Thymus (tissue), 11 donors: ENCODE measurements around the gene WRAP53. TPM values are rescaled to one million over a fixed set of nuclear protein-coding genes. Genes with fewer than 3 reads are reported as not detected.

ENCODE experiments used
- DNase-seq, 9 donors: peaks; one replicate each; pipeline ENCODE4 v3.0.0-alpha.2; 2013; ENCODE audit warnings: low spot score in 9 of 9, low read depth in 6 of 9, missing footprints in 1 of 9
- H3K27ac ChIP-seq, 2 donors: one replicate each; pipeline ENCODE4 v1.5.1; 2013; ENCODE audit warnings: control low read depth in 1 of 2, low read depth in 1 of 2, low read length in 1 of 2, mild to moderate bottlenecking in 1 of 2, moderate library complexity in 1 of 2
- H3K27me3 ChIP-seq, 2 donors: one replicate each; pipeline ENCODE4 v1.5.1; 2013; ENCODE audit warnings: low read length in 1 of 2; ENCODE audit not compliant: control insufficient read depth in 2 of 2, insufficient read depth in 1 of 2
- H3K36me3 ChIP-seq, 2 donors: one replicate each; pipeline ENCODE4 v1.5.1; 2013; ENCODE audit warnings: low read length in 1 of 2, mild to moderate bottlenecking in 1 of 2, moderate library complexity in 1 of 2; ENCODE audit not compliant: control insufficient read depth in 2 of 2, insufficient read depth in 2 of 2
- H3K4me1 ChIP-seq, 2 donors: one replicate each; pipeline ENCODE4 v1.5.1; 2013; ENCODE audit warnings: low read length in 2 of 2; ENCODE audit not compliant: control insufficient read depth in 2 of 2, insufficient read depth in 2 of 2
- H3K4me3 ChIP-seq, 2 donors: one replicate each; pipeline ENCODE4 v1.5.1; 2013; ENCODE audit warnings: low read length in 2 of 2, control low read depth in 1 of 2, mild to moderate bottlenecking in 1 of 2
- H3K9me3 ChIP-seq, 2 donors: one replicate each; pipeline ENCODE4 v1.5.1; 2013; ENCODE audit warnings: low read length in 1 of 2, mild to moderate bottlenecking in 1 of 2; ENCODE audit not compliant: control insufficient read depth in 2 of 2, insufficient read depth in 1 of 2
- WGBS: extraction: QIAGEN DNeasy Blood & Tissue Kit; methylation state at CpG from one replicate; pipeline ENCODE4 v1.1.7; 2013; 5-methylcytosine and 5-hydroxymethylcytosine counted together
- polyA plus RNA-seq: library from polyadenylated mRNA; stranded (reverse); fragments of 200-250 nt; gene quantifications from one replicate; pipeline ENCODE4 v1.2.3, GENCODE V29; 2013
- total RNA-seq: library from RNA; stranded (reverse); fragments of 120-200 nt; gene quantifications from one replicate; pipeline ENCODE4 v1.2.4, GENCODE V29; 2013
- donor health status: healthy.

The WRAP53 gene
- total and polyA plus RNA-seq, 2 donors = 13.2 to 14.2 TPM

GRCh38 chr17:7714721-7715594 lies 26.7 kb downstream of the WRAP53 start:
- H3K36me3 ChIP-seq = no peaks in the 10 kb centered on the region
- no peak overlapping the region for H3K4me3 ChIP-seq
- no peak for DNase-seq
- peaks cover 18 to 95% of the 10 kb centered on the region in 2 donors for H3K27me3 ChIP-seq
- H3K4me1 ChIP-seq = peaks cover 6 to 39% of the 10 kb centered on the region in 2 donors
- H3K27ac ChIP-seq = no peak overlapping the region
- WGBS = 90% methylated on average over 10 of the region's 10 CpGs
- H3K9me3 ChIP-seq = no peaks in the 10 kb centered on the region

- no peak for DNase-seq
Observed at GRCh38 chr17:7715936-7716886, 27.9 kb downstream of the WRAP53 start.

DNA sequence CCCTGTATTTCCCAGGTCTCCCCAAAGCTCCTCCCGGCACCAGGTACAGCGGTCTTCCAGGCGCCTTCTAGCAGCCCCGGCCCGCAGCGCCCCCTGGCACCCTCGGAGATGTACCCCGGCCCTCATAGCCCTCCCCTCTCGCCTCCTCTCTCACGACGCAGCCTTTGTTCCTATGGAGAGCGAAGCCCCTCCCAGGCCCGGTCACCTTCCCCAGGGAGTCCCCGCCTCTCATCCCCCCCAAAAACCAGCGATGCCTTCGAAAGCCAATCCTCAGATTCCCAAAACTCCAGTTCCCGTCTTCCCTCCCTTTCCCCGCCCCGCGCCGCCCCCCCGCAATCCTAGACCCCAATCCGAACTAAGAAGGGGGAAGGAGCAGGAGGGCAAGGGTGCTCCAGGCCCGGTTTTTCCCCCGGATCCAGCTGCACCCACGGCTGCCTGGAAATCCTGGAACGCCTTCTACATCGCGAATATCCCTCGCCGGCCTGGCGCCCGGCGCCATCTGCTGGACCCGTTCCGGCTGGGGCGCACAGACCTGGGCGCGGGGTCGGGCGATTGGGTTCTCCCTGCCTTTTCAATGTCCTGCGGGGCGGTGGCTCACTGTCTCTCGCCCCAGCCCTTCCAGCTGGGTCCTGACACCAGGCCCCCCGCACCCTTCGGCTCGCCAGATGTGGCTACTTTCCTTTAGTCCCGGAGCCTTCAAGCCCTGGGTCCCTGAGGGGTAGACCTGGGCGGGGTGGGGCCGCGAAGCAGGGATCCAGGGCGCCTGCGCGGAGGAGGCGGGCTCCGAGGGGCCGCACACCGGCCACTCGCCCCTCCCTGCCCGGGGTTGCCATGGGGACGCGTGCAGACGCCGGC lies 28.9 kb downstream of the WRAP53 start, which contains the start of gene DNAH2:
Gene DNAH2, plus strand, starts transcription at position 844 of the 855 bp plus-strand sequence. CDS start 1,991 bp downstream, outside the sequence.
- DNase-seq = no peak
- Histone ChIP-seq H3K27ac (no peak within 1 kb of the TSS), H3K9me3 (no peaks in the 10 kb centered on the region), H3K36me3 (no peaks in the 10 kb centered on the region), H3K4me1 (peaks cover 2 to 32% of the 10 kb centered on the region in 2 donors), H3K4me3 (peak within 1 kb of the TSS; percentile 24 to 37), H3K27me3 (peaks cover 18 to 96% of the 10 kb centered on the region in 2 donors)
- 1% methylated on average over 64 of the region's 64 CpGs for WGBS

More at GRCh38 chr17:7715936-7716886, 27.9 kb downstream of the WRAP53 start:
- Histone ChIP-seq H3K27me3 (peaks cover 18 to 97% of the 10 kb centered on the region in 2 donors), H3K4me1 (peaks cover 2 to 35% of the 10 kb centered on the region in 2 donors), H3K27ac (no peak overlapping the region), H3K36me3 (no peaks in the 10 kb centered on the region), H3K9me3 (no peaks in the 10 kb centered on the region), H3K4me3 (no peak overlapping the region)
- WGBS = 62% methylated on average over 20 of the region's 20 CpGs

- peaks cover 18 to 92% of the 10 kb centered on the region in 2 donors for H3K27me3 ChIP-seq
- peaks cover 2 to 27% of the 10 kb centered on the region in 2 donors for H3K4me1 ChIP-seq
- WGBS = 2% methylated on average over 16 of the region's 16 CpGs
- H3K36me3 ChIP-seq = no peaks in the 10 kb centered on the region
- peak overlapping the region in 1 of 2 donors; percentile 37 for H3K4me3 ChIP-seq
- DNase-seq = peak in 1 of 9 donors; percentile 41
- H3K27ac ChIP-seq = no peak overlapping the region
- H3K9me3 ChIP-seq = no peaks in the 10 kb centered on the region
Observed at GRCh38 chr17:7717756-7718350, 29.6 kb downstream of the WRAP53 start.

- Histone ChIP-seq H3K27ac (no peak overlapping the region), H3K27me3 (peaks cover 18 to 82% of the 10 kb centered on the region in 2 donors), H3K36me3 (no peaks in the 10 kb centered on the region), H3K4me3 (no peak overlapping the region), H3K9me3 (no peaks in the 10 kb centered on the region), H3K4me1 (peaks cover 2 to 22% of the 10 kb centered on the region in 2 donors)
- WGBS = 95% methylated on average over 9 of the region's 9 CpGs
- DNase-seq = no peak
Observed at GRCh38 chr17:7719661-7720060, 31.4 kb downstream of the WRAP53 start.

GRCh38 chr17:7720125-7720524 lies 31.8 kb downstream of the WRAP53 start:
- Histone ChIP-seq H3K27ac (no peak overlapping the region), H3K4me3 (no peak overlapping the region), H3K36me3 (no peaks in the 10 kb centered on the region), H3K9me3 (no peaks in the 10 kb centered on the region), H3K4me1 (peaks cover 2 to 22% of the 10 kb centered on the region in 2 donors), H3K27me3 (peaks cover 18 to 78% of the 10 kb centered on the region in 2 donors)
- no peak for DNase-seq
- 61% methylated on average over 4 of the region's 4 CpGs for WGBS

GRCh38 chr17:7721612-7722011 lies 33.3 kb downstream of the WRAP53 start:
- no peaks in the 10 kb centered on the region for H3K36me3 ChIP-seq
- WGBS = 94% methylated on average over 2 of the region's 2 CpGs
- H3K27me3 ChIP-seq = peaks cover 14 to 63% of the 10 kb centered on the region in 2 donors
- H3K27ac ChIP-seq = no peak overlapping the region
- peaks cover 2 to 18% of the 10 kb centered on the region in 2 donors for H3K4me1 ChIP-seq
- no peak for DNase-seq
- no peak overlapping the region for H3K4me3 ChIP-seq
- H3K9me3 ChIP-seq = no peaks in the 10 kb centered on the region

DNA sequence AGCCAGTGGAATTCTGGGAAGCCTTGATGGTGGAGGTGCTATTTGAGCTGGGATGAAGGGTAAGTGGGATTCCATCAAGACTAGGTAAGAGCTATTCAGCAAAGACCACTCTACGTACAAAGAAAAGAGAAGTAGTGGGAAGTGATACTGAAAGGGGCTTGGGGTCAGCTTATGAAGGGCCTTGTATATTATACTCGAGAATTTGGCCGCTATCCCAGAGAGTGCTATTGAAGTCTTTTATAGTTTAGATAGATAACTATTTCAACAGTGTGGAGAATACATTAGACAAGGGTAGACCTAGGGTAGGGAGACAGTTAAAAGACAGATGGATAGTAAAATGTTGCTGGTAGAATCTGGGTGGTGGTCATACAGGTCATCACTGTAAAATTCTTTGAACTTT lies 39.6 kb downstream of the WRAP53 start:
- Histone ChIP-seq H3K27me3 (peaks cover 0 to 7% of the 10 kb centered on the region in 2 donors), H3K4me1 (no peaks in the 10 kb centered on the region), H3K4me3 (no peak overlapping the region), H3K36me3 (no peaks in the 10 kb centered on the region), H3K9me3 (no peaks in the 10 kb centered on the region), H3K27ac (no peak overlapping the region)
- DNase-seq = no peak
- WGBS = 92% methylated on average over 3 of the region's 3 CpGs
